Measurements from ENCODE around the gene KANK2. TPM values are rescaled to one million over a fixed set of nuclear protein-coding genes. Genes with fewer than 3 reads are reported as not detected.

Gene KANK2
- total RNA-seq, 4 donors from 2014 or later: 42.5 to 75.5 (median 65.1) TPM

DNA sequence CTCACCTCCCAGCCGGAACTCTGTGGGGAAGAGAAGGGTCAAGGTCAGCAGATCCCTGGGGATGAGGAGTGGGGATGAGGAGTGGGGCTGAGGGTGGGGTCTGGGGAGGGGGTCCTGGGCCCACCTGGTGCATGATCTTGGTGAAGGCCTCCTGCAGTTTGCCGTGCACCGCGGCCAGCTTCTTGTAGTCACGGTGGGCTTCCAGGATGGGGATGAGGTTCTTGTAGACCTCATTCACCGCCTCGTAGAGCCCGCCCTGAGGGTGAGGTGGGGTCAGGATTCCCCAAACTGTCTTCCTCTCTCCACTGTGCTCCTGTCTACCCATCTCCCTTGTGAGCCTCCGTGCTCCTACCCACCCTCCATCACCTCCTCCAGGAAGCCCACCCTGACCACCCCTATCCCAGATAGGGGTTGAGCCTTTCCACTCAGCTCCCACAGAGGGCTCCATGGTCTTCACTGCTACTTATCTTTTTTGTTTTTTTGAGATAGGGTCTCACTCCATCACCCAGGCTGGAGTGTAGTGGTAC lies 6.8 kb upstream of the KANK2 start:
- H3K36me3 ChIP-seq: peaks cover 45% of the 10 kb centered on the region
- TF ChIP-seq EP300 (IDR thresholded peaks at IDR 0.05) (no peak), POLR2A (IDR thresholded peaks at IDR 0.05) (no peak), POLR2AphosphoS5 (IDR thresholded peaks at IDR 0.05) (no peak)
- TF ChIP-seq, protein P1, sequence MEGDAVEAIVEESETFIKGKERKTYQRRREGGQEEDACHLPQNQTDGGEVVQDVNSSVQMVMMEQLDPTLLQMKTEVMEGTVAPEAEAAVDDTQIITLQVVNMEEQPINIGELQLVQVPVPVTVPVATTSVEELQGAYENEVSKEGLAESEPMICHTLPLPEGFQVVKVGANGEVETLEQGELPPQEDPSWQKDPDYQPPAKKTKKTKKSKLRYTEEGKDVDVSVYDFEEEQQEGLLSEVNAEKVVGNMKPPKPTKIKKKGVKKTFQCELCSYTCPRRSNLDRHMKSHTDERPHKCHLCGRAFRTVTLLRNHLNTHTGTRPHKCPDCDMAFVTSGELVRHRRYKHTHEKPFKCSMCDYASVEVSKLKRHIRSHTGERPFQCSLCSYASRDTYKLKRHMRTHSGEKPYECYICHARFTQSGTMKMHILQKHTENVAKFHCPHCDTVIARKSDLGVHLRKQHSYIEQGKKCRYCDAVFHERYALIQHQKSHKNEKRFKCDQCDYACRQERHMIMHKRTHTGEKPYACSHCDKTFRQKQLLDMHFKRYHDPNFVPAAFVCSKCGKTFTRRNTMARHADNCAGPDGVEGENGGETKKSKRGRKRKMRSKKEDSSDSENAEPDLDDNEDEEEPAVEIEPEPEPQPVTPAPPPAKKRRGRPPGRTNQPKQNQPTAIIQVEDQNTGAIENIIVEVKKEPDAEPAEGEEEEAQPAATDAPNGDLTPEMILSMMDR (IDR thresholded peaks at IDR 0.05): no peak
- WGBS: 76% methylated on average over 9 of the region's 9 CpGs
- DNase-seq (ENCODE audit: low spot score in 2 of 2): no peak
- H3K4me1 ChIP-seq: peaks cover 26% of the 10 kb centered on the region
- H3K27ac ChIP-seq: peak overlapping the region; percentile 45
- H3K9me3 ChIP-seq: no peaks in the 10 kb centered on the region
- H3K4me3 ChIP-seq: no peak overlapping the region
- H3K27me3 ChIP-seq: no peaks in the 10 kb centered on the region

DNA sequence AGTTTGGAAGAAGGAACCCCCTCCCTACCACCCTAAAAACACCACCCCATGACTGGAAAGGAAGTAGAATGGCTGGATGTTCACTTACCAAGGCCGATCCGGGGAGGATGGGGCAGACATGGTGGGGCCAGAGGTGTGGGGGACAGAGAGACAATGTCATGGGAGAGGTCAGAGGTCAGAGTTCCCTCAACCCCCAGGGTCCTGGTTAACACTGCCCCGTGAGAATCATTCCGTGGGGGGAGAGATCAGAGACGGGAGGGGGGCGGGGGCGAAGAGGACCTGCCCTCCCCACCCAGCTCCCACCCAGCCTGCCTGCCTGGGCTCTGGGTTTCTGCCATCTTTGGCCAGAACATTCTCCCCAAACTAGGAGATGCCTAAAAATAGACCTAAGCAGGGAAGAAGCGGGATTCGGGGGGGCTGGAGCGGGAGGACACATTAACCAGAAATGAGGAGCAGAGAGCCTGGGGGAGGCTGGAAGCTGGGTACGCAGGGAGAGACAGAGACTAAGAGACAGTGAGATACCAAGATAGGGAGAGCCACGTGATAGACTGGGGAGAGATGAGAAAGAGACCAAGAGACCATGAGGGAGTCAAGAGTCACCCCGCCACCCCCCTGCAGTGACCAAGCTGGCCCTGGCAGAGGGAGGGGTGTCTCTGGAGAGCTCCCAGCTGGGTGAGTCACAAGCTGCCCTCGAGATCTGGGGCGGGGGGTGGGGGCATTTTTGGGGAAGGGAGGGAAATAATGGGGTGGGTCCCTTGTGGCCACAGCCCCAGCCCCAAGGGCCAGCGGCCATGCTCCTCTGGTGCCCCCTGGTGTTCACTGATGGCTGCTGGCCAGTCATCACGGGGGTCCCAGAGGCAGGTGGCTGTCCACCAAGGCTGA lies 6.1 kb upstream of the KANK2 start:
- TF ChIP-seq EP300 (IDR thresholded peaks at IDR 0.05): no peak
- TF ChIP-seq POLR2A (IDR thresholded peaks at IDR 0.05): no peak
- TF ChIP-seq, protein P1 (IDR thresholded peaks at IDR 0.05): peak; percentile 63 to 78
- TF ChIP-seq POLR2AphosphoS5 (IDR thresholded peaks at IDR 0.05): peak in 1 of 3 donors; percentile 53
- Histone ChIP-seq H3K27ac (peak overlapping the region; percentile 73), H3K27me3 (no peaks in the 10 kb centered on the region), H3K4me3 (no peak overlapping the region), H3K36me3 (peaks cover 38% of the 10 kb centered on the region), H3K9me3 (no peaks in the 10 kb centered on the region), H3K4me1 (peaks cover 33% of the 10 kb centered on the region)
- 41% methylated on average over 16 of the region's 17 CpGs for WGBS
- peak; percentile 86 to 89 for DNase-seq (ENCODE audit: low spot score in 2 of 2)

DNA sequence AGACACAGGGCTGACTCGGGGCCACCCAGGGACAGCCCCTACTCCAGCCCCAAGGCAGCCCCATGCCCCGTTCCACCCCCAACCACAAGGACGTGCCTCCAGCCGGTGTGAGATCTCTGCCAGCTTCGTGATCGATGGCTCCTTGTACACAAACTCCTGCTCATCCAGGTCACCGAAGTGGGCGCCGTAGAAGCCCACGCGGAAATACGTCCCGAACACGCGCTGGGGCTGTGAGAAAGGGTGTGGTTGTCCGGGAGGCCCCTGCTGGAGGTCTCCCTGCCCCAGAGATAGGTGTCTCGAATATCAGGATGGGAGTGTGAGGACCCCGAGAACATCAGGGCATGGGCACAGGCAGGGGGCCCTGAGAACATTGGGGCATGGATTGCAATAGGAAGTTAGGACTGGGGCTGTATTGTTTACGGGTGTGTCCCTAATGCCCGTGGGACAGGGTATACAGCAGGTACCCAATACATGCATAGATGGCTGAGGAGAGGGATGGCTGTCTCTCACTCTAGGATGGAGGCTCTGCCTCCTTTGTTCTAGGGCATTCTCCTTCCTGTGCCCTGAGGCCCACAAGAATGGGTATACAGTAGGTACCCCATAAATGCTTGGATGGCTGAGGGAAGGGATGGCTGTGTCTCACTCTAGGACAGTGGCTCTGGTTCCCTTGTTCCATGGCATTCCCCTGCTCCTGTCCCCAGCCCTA lies 5.3 kb upstream of the KANK2 start:
- Histone ChIP-seq H3K9me3 (no peaks in the 10 kb centered on the region), H3K4me3 (no peak overlapping the region), H3K36me3 (peaks cover 33% of the 10 kb centered on the region), H3K4me1 (peaks cover 41% of the 10 kb centered on the region), H3K27me3 (no peaks in the 10 kb centered on the region), H3K27ac (peak overlapping the region; percentile 73)
- no peak for TF ChIP-seq EP300 (IDR thresholded peaks at IDR 0.05)
- WGBS: 87% methylated on average over 20 of the region's 20 CpGs
- no peak for DNase-seq (ENCODE audit: low spot score in 2 of 2)

DNA sequence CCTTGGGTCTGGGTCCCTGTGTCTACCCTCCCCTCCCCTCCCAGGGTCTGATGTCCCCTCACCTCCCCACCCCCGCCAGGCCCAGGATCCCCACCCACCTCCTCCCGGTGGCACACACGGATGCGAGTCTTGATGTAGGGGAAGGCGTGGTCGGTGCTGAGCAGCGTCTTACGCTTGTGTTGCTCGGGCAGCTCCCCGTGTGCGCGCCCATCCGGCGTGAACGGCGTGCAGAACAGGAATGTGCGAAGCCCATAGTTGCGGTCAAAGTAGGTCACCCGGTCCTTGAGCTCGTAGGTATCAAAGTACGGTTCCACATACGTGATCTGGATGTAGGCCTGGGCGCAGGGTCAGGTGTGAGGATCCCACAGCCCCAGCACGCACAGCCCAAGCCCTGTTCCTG lies 4.4 kb upstream of the KANK2 start:
- Histone ChIP-seq H3K27ac (no peak overlapping the region), H3K9me3 (no peaks in the 10 kb centered on the region), H3K36me3 (peaks cover 25% of the 10 kb centered on the region), H3K27me3 (no peaks in the 10 kb centered on the region), H3K4me3 (no peak overlapping the region), H3K4me1 (peaks cover 44% of the 10 kb centered on the region)
- 96% methylated on average over 22 of the region's 24 CpGs for WGBS
- TF ChIP-seq EP300 (IDR thresholded peaks at IDR 0.05) (no peak), POLR2AphosphoS5 (IDR thresholded peaks at IDR 0.05) (no peak), POLR2A (IDR thresholded peaks at IDR 0.05) (no peak)
- TF ChIP-seq, protein P1 (IDR thresholded peaks at IDR 0.05): no peak
- no peak for DNase-seq (ENCODE audit: low spot score in 2 of 2)

DNA sequence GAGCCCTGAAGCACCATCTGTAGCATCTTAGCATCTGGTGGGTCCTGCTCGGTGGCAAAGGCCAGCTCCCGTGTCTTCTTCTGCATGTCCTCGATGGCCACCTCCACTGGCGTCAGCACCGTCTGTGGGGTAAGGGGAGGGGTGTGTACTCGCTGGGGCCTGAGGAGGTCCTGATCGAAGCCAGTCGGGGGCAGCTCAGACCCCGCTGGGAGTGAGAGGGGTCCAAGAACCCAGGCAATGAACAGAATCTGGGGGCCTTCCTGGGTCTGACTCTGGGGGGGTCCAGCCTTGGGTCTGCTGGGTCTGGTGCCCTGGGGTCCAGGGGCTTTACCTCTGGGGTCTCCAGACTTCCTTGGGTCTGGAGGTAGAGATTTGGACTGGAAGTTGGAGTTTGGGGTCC lies 3.6 kb upstream of the KANK2 start:
- Histone ChIP-seq H3K9me3 (no peaks in the 10 kb centered on the region), H3K4me3 (no peak overlapping the region), H3K36me3 (peaks cover 24% of the 10 kb centered on the region), H3K27ac (no peak overlapping the region), H3K4me1 (peaks cover 53% of the 10 kb centered on the region), H3K27me3 (no peaks in the 10 kb centered on the region)
- 89% methylated on average over 7 of the region's 9 CpGs for WGBS
- no peak for DNase-seq (ENCODE audit: low spot score in 2 of 2)
- TF ChIP-seq, protein P1 (IDR thresholded peaks at IDR 0.05): no peak
- no peak for TF ChIP-seq POLR2A (IDR thresholded peaks at IDR 0.05)
- TF ChIP-seq POLR2AphosphoS5 (IDR thresholded peaks at IDR 0.05): no peak
- TF ChIP-seq EP300 (IDR thresholded peaks at IDR 0.05): no peak

Measured in suprapubic skin (tissue), 4 donors.